Activated T-cell treated with anti-CD3 and anti-CD28 coated beads for 4 hours (primary cell): Measurements from ENCODE around the gene SERHL2.
"Not testable (repeated sequence)": the region's sequence is repeated elsewhere in the genome, so short reads cannot be mapped to it uniquely, and the experiment has no call there.

Source experiments
- DNase-seq: peaks from one replicate; pipeline ENCODE4 v3.0.0-alpha.2; 2020

The SERHL2 gene

GRCh38 chr22:42536166-42536565 lies 17.6 kb upstream of the SERHL2 start:
- DNase-seq: no peak

DNA sequence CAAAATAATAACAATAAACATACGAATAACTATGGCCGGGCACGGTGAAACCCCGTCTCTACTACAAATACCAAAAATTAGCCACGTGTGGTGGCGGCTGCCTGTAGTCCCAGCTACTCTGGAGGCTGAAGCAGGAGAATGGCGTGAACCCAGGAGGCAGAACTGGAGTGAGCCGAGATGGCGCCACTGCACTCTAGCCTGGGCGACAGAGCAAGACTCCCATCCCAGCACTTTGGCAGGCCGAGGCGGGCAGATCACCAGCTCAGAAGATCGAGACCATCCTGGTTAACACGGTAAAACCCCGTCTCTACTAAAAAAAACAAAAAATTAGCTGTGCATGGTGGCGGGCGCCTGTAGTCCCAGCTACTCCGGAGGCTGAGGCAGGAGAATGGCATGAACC lies 17.1 kb upstream of the SERHL2 start:
- not testable (repeated sequence) for DNase-seq

DNA sequence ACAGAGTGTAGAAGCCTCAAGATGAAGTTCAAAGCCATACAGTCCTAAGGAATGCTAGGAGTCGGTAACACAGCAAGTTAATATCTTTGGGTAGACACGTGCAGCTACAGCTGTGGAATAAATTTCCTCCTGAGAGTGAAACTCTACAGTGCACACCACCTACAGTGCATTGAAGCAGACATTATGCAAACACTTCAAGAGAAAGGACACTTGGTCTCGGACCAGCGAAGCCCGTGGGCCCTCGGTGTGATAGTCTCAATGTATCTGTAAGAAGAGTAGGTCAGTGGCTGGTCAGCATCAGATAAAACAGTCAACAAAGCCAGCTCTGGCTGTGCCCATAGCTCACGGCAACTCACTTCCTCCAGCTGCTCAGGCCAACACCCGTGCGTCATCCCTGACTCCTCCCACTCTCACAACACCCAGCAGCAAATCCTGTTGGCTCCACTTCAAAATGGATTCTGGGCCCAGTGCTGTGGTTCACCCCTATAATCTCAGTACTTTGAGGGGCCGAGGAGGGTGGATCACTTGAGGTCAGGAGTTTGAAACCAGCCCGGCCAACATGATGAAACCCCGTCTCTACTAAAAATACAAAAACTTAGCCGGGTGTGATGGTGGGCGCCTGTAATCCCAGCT lies 16.4 kb upstream of the SERHL2 start:
- DNase-seq: not testable (repeated sequence)

- DNase-seq: not testable (repeated sequence)
These were observed 14.5 kb upstream of the SERHL2 start for GRCh38 chr22:42539236-42539771.

DNA sequence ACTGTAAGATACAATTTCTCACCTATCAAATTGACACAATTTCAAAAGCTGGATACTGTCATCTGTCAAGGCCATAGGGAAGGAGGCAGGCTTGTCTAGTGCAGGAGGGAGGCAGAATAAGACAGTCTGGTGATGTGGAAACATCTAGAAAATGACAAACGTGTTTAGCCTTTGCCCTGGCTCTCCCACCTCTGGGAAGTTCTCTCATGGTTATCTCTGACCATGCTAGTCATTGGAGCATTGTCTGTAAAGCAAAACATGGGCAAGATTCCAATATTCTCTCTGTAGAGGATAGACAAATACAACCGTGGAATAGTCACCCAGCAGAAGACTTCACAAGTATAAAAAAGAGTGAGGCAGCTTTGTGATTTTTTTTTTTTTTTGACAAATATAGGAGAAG lies 9.1 kb upstream of the SERHL2 start:
- no peak for DNase-seq

- DNase-seq: no peak
These were observed 6.2 kb upstream of the SERHL2 start for GRCh38 chr22:42547562-42547961.

- not testable (repeated sequence) for DNase-seq
These were observed 5.6 kb upstream of the SERHL2 start for GRCh38 chr22:42548126-42548525.

- no peak for DNase-seq
These were observed 5.0 kb upstream of the SERHL2 start for GRCh38 chr22:42548597-42549330.

DNA sequence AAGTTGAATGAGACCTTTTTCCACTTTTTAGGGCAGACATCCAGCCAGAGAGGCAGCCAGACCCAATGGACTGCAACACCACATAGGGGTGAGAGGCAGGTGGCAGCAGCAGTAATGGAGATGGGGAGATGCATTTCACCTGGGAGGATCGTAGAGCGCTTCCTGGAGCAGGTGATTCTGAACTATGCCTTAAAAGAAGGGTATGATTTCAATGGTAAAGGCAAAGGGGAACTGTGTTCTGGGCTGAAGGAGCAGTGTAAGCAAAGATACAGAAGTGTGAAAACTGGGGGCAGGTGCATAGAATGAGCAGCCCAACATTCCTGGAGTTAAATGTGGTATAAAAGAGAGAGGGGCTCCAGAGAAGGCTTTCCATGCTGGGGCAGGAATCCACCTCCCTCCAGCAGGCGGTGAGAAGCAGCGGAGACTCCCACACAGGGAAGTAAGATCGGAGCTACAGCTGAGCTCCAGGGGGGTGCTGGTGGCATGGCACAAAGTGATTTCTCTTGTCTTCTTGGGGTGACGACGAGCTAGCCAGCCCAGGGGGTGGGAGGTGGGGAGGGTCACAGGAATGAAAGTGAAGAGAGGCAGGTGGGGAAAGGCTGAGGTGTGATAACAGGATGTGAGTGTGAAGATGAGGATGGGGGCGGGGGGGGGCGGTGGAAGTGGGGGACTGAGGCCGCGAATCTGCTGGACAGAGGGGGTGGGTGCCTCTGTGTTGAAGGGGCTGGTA lies 4.3 kb upstream of the SERHL2 start:
- DNase-seq: no peak

DNA sequence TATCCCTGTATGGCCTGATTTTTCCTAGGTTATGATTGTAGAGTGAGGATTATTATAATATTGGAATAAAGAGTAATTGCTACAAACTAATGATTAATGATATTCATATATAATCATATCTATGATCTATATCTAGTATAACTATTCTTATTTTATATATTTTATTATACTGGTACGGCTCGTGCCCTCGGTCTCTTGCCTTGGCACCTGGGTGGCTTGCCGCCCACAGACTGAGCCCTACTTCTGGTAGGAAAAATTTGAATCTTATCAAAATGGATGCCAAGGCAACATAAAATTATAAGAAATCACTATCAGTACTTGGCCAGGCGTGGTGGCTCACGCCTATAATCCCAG lies 1.5 kb upstream of the SERHL2 start:
- DNase-seq: not testable (repeated sequence)

DNA sequence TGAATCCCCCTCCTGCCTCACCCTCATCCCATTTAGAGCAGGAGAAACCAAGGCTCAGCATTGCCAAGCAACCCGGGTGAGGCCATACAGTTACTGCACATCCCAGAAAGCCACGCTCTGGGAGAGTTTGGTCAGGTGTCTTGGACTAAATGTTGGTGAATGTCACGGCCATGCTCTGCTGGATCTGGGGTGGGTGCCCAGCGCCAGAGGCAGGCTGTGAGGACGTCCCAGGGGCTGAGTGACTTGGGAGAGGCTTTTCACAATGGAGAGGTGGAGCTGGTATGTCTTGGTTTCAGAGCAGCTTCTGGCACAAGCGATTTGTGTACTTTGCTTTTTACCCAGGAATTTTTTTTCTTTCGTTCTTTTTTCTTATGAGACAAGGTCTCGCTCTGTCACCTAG lies 6.6 kb downstream of the SERHL2 start:
- DNase-seq: no peak

DNA sequence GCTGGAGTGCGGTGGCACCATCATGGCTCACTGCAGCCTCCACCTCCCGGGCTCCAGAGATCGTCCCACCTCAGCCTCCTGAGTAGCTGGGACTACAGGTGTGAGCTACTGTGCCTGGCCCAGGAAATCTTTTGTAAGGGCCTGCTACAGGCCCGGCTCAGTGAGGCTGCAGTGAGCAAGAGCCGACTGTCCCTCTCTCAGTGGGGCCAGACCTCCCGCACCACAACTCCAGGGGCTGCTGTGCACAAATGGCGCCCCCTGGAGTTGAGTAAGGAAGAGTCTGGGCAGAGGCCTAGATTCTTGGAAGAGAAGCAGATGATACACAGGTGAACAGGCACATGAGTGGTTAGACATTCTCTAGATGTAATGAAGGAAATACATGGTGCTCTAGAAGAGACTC lies 7.0 kb downstream of the SERHL2 start:
- DNase-seq: no peak

- DNase-seq: no peak
These were observed 8.1 kb downstream of the SERHL2 start for GRCh38 chr22:42561856-42562255.

DNA sequence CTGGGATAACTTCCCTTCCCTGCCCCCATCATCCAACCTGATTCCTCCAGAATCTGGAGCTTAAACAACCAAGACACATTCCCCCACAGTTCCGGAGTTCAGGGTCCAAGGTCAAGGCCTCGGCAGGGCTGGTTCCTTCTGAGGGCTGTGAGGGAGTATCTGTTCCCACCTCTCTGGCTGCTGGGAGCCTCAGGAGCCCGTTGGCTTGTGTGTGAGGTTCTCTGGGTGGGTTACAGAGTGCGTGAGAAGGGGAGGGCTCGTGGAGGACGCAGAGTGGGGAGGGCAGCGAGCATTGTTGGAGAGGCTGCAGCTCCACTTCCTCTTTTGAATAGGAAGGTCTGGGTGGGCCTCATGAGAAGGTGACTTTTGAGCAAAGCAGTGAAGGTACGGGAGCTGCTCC lies 8.5 kb downstream of the SERHL2 start:
- no peak for DNase-seq

DNA sequence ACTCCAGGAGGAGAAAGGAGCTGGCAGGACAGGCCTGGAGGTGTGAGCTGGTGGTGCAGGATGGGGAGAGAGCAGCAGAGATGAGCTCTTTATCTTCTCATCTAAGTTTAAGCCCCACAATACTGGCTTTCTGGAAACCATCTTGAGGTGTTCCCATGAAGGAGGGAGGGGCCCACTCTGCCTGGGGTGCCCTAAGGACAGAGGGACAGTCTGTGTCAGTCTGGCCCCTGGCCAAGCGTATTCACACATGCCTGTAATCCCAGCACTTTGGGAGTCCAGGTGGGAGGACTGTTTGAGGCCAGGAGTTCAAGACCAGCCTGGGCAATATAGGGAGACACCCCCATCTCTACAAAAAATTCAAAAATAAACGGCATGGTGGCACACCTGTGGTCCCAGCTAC lies 8.9 kb downstream of the SERHL2 start:
- no peak for DNase-seq

GRCh38 chr22:42563943-42564342 lies 10.2 kb downstream of the SERHL2 start:
- DNase-seq: not testable (repeated sequence)

DNA sequence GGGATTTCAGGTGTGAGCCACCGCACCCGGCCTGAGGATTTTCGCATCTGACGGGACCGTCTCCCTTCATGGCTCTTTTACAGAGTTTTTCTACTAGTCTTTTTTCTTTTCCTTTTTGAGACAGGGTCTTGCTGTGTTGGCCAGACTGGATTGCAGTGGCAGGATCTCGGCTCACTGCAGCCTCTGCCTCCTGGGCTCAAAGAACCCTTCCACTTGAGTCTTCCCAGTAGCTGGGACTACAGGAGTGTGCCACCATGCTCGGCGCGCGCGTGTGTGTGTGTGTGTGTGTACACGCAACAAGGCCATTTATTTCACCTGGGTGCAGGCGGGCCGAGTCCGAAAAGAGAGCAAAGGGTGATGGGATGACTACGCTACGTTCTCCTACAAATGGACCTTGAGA lies 10.9 kb downstream of the SERHL2 start:
- no peak for DNase-seq

DNA sequence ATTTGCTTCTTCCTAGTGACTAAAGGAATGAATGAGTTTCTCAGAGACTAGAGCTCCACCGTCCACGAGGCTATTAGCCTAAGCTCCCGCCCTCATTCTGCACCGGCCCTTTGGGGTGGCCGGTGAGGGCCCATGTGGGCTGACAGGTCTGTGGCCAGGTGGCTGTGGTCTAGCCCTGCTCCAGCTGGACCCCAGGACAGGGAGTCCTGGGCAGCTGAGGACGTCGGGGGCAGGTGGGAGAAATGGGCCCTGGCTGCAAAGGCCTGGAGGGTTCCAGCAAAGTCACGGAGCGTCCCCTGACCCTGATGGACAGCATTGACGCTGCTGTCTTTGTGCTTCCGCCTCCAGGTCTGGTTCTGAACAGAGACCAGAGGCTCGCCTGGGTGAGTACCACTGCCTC lies 12.2 kb downstream of the SERHL2 start:
- no peak for DNase-seq

DNA sequence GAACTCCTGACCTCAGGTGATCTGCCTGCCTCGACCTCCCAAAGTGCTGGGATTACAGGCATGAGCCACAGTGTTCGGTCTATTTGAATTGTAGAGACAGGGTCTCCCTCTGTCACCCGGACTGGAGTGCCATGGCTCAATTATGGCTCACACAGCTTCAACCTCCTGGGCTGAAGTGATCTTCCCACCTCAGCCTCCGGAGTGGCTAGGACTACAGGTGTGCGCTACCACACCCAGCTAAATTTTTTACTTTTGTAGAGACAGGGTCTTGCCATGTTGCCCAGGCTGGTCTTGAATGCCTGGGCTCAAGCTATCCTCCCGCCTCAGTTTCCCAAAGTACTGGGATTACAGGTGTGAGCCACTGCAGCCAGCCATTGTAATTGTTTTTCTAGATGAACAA lies 14.2 kb downstream of the SERHL2 start:
- not testable (repeated sequence) for DNase-seq

DNA sequence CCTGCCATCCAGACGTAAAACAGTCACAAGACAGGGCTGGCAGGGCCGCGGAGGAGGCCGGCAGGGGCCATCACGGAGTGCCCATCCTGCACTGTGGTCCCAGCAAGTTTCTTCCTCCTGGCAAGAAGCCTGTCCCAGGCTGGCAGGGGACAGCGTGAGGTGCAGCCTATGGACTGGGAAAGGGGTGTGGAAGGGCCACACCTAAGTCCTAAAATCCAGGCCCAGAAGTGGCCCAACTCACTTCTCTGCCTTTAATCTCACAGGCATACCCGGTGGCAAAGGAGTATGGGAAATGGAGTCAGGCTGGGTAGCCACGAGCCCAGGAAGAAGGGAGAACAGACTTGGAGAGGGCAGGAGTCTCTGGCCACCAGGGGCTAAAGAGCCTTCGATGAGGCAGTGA lies 16.8 kb downstream of the SERHL2 start:
- DNase-seq: not testable (repeated sequence)

- not testable (repeated sequence) for DNase-seq
These were observed 17.3 kb downstream of the SERHL2 start for GRCh38 chr22:42571068-42571467.

- DNase-seq: not testable (repeated sequence)
These were observed 20.3 kb downstream of the SERHL2 start for GRCh38 chr22:42574046-42574445.

DNA sequence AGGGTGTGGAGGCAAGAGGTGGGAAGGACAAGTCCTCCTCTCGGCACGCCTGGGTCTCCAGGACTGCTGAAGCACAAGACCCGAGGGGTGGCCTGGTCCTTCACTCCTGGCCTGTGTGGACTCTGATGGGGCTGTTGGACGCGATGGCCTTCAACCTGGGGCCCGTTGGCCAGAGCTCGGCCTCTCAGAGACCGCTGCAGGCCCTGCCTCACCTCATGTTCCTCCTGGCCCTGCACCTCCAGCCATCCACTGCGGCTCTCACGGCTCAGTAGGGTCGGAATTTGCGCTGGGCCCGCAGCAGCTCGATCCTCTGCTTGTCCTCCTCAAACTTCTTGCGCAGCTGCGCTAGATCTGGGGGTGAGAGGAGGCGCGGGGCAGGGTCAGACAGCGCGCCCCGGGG lies 20.7 kb downstream of the SERHL2 start:
- DNase-seq: not testable (repeated sequence)
